ENCODE results near the gene MYRIP.

MYRIP gene

DNA sequence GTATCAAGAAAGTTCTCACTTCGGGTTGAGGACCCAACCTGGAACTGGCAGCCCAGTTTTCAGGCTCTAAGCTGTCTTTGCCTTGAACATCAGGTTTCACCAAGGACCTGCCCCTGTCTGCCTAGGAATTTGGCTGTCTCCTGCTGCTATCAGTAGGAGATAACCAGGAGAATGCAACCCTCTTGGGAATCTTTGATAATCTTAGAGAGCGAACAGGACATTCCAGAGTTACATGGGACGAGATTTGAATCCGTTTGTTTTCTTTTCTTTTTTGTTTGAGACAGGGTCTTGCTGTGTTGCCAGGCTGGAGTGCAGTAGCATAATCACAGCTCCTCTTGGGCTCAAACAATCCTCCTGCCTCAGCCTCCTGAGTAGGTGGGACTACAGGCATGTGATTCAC lies 482.1 kb downstream of the MYRIP start:
- no peak for DNase-seq (ENCODE audit: low read depth)
- TF ChIP-seq MYC (IDR thresholded peaks at IDR 0.05; ENCODE audit: low read depth, low read length) (no peak), MAX (IDR thresholded peaks at IDR 0.05; ENCODE audit: low read depth, low read length) (no peak), POLR2A (IDR thresholded peaks at IDR 0.05; ENCODE audit: extremely low read depth, insufficient read length) (no peak)
- TF ChIP-seq, protein P1, sequence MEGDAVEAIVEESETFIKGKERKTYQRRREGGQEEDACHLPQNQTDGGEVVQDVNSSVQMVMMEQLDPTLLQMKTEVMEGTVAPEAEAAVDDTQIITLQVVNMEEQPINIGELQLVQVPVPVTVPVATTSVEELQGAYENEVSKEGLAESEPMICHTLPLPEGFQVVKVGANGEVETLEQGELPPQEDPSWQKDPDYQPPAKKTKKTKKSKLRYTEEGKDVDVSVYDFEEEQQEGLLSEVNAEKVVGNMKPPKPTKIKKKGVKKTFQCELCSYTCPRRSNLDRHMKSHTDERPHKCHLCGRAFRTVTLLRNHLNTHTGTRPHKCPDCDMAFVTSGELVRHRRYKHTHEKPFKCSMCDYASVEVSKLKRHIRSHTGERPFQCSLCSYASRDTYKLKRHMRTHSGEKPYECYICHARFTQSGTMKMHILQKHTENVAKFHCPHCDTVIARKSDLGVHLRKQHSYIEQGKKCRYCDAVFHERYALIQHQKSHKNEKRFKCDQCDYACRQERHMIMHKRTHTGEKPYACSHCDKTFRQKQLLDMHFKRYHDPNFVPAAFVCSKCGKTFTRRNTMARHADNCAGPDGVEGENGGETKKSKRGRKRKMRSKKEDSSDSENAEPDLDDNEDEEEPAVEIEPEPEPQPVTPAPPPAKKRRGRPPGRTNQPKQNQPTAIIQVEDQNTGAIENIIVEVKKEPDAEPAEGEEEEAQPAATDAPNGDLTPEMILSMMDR (IDR thresholded peaks at IDR 0.05; ENCODE audit: low read depth, low read length) = no peak
- H3K4me3 ChIP-seq (ENCODE audit: low read depth, low read length) = no peak overlapping the region

GRCh38 chr3:40292637-40293349 lies 483.4 kb downstream of the MYRIP start:
- no peak overlapping the region for H3K4me3 ChIP-seq (ENCODE audit: low read depth, low read length)
- TF ChIP-seq POLR2A (IDR thresholded peaks at IDR 0.05; ENCODE audit: extremely low read depth, insufficient read length) (no peak), MAX (IDR thresholded peaks at IDR 0.05; ENCODE audit: low read depth, low read length) (no peak), MYC (IDR thresholded peaks at IDR 0.05; ENCODE audit: low read depth, low read length) (no peak)
- TF ChIP-seq, protein P1 (IDR thresholded peaks at IDR 0.05; ENCODE audit: low read depth, low read length) = no peak
- DNase-seq (ENCODE audit: low read depth) = no peak

GRCh38 chr3:40294434-40294833 lies 485.0 kb downstream of the MYRIP start:
- H3K4me3 ChIP-seq (ENCODE audit: low read depth, low read length) = no peak overlapping the region
- DNase-seq (ENCODE audit: low read depth) = no peak
- no peak for TF ChIP-seq POLR2A (IDR thresholded peaks at IDR 0.05; ENCODE audit: extremely low read depth, insufficient read length)
- no peak for TF ChIP-seq MAX (IDR thresholded peaks at IDR 0.05; ENCODE audit: low read depth, low read length)
- TF ChIP-seq, protein P1 (IDR thresholded peaks at IDR 0.05; ENCODE audit: low read depth, low read length) = no peak
- no peak for TF ChIP-seq MYC (IDR thresholded peaks at IDR 0.05; ENCODE audit: low read depth, low read length)

DNA sequence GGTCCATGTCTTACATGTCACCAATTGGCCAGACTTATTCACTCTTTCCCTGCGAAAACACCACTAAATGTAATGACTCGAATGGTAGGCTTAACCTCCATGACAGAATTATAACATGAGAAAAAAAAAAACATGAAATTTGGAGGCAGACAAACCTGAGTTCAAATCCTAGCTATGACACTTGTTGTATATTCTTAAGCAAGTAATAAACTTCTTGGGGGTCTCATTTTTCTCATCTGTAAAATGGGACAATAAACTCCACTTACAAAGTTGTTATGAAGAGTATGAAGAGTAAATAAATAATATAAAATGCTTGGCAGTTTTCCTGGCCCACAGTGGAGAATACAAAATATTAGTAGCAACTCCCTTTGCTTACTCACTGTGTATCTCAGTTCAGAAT lies 488.7 kb downstream of the MYRIP start:
- H3K4me3 ChIP-seq (ENCODE audit: low read depth, low read length) = no peak overlapping the region
- DNase-seq (ENCODE audit: low read depth) = no peak
- no peak for TF ChIP-seq POLR2A (IDR thresholded peaks at IDR 0.05; ENCODE audit: extremely low read depth, insufficient read length)
- TF ChIP-seq MAX (IDR thresholded peaks at IDR 0.05; ENCODE audit: low read depth, low read length) = no peak
- TF ChIP-seq, protein P1 (IDR thresholded peaks at IDR 0.05; ENCODE audit: low read depth, low read length) = no peak
- no peak for TF ChIP-seq MYC (IDR thresholded peaks at IDR 0.05; ENCODE audit: low read depth, low read length)

DNA sequence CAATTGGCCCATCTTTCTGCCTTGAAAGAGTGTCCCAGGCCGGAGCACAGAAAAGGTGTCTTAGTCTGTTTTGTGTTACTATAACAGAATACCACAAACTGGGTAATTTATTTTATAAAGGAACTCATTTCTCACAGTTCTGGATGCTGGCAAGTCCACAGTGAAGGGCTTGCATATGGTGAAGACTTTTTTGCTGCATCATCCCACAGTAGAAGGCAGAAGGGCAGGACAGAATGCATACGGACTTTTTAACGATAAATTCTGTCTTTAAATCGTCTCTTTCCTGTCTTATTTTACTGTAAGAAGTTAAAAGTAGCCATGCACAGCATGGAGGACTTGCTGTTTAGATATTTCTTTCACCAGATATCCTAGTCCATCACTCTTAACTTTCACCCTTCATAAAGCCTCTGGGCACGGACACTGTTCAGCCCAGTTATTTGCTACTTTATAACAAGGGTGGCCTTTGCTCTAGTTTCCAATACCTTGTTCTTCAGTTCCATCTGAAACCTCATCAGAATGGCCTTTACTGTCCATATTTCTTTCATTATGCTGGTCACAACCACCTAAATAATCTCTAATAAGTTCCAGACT lies 489.8 kb downstream of the MYRIP start:
- DNase-seq (ENCODE audit: low read depth) = no peak
- no peak for TF ChIP-seq MYC (IDR thresholded peaks at IDR 0.05; ENCODE audit: low read depth, low read length)
- TF ChIP-seq MAX (IDR thresholded peaks at IDR 0.05; ENCODE audit: low read depth, low read length) = no peak
- TF ChIP-seq, protein P1 (IDR thresholded peaks at IDR 0.05; ENCODE audit: low read depth, low read length) = no peak
- no peak for TF ChIP-seq POLR2A (IDR thresholded peaks at IDR 0.05; ENCODE audit: extremely low read depth, insufficient read length)
- H3K4me3 ChIP-seq (ENCODE audit: low read depth, low read length) = no peak overlapping the region
